ENCODE results near the gene KIF5A. TPM values are rescaled to one million over a fixed set of nuclear protein-coding genes. Genes with fewer than 3 reads are reported as not detected.

KIF5A gene
- total RNA-seq, 1 donor from 2014 or later = under 0.01 TPM

DNA sequence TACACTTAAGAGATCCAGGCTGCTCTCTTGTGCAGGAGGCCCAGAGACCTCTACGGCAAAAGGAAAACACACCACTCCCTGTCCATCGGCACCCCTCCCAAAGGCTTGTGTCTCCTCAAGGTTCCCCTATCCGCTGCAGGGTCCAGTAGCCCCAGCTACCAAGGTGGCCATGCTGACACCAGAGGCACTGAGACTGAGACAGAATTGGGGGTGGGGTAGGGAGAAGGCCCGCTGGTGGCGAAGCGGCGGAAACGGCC, 30.1 kb upstream of the KIF5A start:
- no peak for DNase-seq (ENCODE audit: low read depth in 2 of 2)

DNA sequence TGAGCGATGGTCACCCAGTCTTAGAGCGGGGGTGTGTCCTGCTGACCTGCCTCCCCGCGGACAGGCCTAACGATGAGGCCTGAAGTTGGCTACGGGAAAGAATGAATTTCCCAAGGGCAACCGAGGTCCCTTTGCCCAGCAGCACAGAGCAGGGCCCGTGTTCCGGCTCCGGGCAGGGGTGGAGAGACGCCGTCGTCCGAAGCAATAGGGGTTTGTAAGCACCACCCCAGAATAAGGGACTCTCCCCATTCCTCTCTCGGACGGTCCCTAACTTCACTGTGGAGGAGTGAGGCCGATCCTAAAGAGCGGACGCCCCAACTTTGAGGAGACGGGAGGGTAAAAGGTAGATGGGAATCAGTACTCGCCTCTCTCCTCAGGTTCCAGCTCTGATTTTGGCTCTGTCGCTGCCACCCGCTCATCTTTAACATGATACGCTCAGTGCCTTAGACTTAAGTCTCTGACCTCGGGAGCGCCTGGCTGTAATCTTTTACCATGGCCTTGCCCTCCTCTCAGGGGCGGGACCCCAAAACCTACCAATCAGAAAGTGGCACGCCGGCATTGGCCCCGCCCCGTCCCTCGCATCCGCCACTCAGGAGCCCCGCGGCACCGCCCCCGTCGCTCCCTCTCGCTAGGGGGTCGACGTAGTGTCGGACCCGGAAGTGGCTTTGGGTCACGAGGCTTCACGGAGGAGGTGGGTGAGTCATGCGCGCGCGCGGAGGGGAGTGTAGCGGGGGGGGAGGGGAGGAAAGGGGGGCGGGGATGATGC, 29.6 kb upstream of the KIF5A start, which contains the start of gene DDIT3:
TSS of gene DDIT3 (minus strand) at position 462 of the 766 bp plus-strand sequence. CDS start 3,108 bp downstream, outside the sequence.
- peak; percentile 96 to 99 for DNase-seq (ENCODE audit: low read depth in 2 of 2)

DNA sequence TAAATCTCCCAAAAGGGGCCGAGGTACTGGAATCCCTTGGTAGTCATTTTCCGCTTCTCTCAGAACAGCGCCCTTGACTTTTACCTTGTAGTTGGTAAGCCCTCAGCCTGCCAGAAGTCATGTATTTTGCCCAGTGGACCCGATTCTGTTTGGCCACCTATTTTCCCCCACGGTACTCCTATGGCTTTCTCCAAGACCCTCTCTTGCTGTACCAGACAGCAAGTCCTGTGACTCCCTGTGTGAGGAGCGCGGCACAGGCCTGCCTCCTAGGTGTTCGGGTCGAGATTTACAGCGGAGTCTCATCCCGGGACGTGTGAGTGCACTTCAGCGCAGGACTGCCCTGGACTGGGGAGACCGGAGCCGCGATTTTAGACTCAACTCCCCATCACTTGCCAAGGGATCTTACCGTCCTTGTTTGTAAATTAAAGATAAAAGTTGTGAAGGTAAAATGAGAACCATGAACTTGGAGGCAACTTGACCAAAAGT, 28.3 kb upstream of the KIF5A start:
- DNase-seq (ENCODE audit: low read depth in 2 of 2) = peak in 1 of 2 donors; percentile 61

DNA sequence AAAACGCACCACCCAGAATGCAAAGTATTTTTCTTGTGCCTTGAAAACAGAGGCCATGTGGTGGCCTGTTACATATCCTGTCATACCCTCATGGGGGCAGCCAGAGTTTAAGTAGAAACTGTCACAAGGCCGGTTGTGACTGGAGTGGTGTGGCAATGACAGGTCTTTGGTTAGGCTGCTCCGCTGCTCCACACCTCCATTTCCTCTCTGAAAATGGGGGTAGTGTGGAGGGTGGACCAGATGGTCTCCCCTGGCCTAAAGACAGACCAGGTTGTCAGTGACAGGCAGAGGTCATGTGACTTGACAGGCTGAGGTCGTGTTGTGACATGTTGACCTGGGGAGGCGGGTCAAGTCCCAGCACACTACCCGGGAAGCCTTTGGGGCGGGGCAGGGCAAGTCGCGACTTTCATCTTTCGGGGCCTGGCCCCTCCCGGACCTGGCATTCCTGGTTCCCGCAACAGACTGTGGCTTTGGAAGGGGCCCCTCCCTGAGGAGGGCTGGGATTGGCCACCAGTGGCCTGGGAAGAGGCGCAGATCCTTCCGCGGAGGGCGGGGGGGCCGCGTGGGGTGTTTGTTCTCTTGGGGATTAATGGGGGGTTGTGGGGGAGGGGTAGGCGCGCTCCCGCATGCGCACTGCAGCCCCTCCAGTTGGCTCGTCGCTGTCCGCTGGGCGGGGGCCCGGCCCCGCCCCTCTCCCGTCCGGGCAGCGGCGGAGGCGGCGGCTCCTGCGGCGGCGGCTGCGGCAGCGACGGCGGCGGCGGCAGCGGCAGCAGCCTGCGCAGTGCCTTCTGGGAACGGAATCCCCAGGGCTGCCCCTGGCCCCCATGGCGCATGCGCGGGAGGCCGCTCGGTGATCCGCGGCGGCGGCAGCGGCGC, 27.6 kb upstream of the KIF5A start, which contains the start of gene MBD6:
TSS of gene MBD6 (plus strand) at position 814 of the 876 bp plus-strand sequence. CDS start 1,480 bp downstream, outside the sequence.
- peak; percentile 73 to 94 for DNase-seq (ENCODE audit: low read depth in 2 of 2)

DNA sequence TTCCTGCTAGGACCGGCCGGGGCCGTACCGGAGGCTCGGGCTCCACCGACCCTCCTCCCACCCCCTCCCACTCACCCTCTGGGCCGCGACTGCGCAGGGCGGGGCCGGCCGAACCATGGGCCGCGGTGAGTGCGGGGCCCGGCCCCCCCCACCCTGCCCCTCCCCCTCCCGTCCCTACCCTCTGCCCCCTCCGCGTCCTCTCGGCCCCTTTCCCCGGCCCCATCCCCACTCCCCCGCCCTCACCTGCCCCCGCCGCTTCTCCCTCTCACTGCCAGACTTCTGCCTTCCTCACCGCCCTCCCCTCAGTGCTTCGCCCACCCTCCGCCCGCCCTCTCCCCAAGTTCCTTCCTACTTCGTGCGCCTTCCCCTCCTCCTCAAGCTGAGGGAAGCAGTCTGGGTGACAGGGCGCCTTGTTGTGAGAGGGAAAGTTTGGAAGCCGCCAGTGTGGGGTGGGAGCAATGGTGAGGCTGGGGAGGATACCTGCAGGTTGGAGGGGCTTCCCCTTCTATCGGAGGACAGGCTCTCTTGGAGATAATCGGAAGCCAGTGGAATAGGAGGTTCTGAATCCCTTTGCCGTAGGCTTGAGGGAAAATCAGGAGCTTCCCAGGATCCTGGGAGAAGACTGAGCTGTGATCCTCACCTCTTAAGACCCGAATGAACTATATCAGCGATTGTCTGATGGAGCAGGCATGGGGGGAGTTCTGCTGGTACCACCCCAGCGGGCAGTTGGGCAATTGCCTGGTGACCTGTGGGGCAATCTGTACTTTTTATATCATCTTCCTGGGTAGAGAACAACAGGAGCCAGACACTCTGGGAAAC, 26.7 kb upstream of the KIF5A start:
- peak in 1 of 2 donors; percentile 67 for DNase-seq (ENCODE audit: low read depth in 2 of 2)

DNA sequence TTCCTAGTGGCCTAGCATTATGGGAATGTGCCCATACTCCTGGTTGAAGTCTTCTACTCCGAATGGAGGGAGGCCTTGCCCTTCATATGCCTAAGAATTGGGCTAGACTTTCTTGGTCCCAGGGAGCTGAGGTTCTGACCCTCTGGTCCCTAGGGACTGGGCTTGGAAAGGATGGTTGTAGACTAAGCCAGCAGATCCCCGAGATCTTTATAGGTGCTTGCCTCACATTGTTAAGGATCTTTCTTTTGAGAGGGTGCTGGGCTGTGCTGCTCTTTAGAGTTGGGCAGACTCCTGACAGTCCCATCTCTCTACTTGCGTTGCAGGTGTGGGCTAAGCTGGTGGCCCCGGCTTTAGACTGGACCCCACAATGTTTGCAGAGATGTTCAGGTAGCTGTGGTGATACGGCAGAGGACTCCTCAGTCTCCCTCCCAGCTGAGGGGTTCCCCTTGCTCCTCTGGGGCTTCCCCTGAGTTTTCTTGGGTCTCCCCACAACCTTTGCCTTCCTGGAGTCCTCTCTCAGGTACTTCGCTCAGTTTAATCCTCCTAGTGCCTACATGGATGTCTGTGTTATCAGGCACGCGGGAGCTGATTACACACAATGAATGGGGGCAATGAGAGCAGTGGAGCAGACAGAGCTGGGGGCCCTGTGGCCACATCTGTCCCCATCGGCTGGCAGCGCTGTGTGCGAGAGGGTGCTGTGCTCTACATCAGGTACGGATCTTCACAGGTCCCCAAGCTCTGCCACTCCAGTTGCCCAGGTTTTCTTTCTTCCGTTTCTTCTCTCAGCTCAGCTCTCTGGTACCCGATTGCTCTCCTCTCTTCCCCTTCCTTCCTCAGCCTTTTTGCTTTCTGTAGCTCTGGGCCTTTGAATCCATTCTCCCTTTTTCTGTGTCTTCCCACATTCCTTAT, 25.9 kb upstream of the KIF5A start:
- no peak for DNase-seq (ENCODE audit: low read depth in 2 of 2)

DNA sequence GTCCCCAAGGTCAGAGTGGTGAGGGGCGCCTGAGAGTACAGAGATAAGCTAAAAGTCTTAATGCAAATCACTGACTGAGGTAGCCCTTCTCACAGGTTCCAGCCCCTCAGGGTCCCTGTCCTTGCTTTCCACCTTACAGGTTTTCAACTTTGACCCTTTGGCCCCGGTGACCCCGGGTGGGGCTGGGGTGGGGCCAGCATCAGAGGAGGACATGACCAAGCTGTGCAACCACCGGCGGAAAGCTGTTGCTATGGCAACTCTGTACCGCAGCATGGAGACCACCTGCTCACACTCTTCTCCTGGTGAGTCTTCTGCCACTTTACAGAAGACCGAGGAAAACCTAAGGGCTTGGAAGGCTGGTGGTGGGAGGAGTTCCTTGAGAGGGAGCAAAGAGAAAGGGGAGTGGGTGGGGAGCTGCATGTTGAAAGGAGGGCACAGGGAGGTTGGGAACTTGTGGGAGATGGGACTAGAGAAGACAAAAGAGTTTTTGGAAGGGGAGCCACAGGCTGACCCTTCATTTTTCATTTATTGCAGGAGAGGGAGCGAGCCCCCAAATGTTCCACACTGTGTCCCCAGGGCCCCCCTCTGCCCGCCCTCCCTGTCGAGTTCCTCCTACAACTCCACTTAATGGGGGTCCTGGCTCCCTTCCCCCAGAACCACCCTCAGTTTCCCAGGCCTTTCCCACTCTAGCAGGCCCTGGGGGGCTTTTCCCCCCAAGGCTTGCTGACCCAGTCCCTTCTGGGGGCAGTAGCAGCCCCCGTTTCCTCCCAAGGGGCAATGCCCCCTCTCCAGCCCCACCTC, 24.8 kb upstream of the KIF5A start:
- DNase-seq (ENCODE audit: low read depth in 2 of 2) = no peak

DNA sequence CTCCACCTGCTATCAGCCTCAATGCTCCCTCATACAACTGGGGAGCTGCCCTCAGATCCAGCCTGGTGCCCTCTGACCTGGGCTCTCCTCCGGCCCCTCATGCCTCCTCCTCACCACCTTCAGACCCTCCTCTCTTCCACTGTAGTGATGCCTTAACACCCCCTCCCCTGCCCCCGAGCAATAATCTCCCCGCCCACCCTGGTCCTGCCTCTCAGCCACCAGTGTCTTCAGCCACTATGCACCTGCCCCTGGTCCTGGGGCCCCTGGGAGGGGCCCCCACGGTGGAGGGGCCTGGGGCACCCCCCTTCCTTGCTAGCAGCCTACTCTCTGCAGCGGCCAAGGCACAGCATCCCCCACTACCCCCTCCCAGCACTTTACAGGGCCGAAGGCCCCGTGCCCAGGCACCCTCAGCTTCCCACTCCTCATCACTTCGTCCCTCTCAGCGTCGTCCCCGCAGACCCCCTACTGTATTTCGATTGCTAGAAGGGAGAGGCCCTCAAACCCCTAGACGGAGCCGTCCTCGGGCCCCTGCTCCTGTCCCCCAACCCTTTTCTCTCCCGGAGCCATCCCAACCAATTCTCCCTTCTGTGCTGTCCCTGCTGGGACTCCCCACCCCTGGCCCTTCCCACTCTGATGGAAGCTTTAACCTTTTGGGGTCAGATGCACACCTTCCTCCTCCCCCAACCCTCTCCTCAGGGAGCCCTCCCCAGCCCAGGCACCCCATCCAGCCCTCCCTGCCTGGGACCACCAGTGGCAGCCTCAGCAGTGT, 24.0 kb upstream of the KIF5A start:
- no peak for DNase-seq (ENCODE audit: low read depth in 2 of 2)

DNA sequence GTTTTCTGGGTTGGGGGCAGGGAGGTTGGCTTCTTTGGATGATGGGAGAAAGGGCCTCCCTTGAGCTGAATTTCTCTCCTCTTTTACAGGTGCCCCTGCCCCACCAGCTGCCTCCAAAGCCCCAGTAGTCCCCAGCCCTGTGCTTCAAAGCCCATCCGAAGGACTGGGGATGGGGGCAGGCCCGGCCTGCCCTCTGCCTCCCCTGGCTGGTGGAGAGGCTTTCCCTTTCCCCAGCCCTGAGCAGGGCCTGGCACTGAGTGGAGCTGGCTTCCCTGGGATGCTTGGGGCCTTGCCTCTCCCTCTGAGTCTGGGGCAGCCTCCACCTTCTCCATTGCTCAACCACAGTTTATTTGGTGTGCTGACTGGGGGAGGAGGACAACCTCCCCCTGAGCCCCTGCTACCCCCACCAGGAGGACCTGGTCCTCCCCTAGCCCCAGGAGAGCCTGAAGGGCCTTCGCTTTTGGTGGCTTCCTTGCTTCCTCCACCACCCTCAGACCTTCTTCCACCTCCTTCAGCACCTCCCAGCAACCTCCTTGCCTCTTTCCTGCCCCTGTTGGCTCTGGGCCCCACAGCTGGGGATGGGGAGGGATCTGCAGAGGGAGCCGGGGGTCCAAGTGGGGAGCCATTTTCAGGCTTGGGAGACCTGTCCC, 23.2 kb upstream of the KIF5A start:
- no peak for DNase-seq (ENCODE audit: low read depth in 2 of 2)

DNA sequence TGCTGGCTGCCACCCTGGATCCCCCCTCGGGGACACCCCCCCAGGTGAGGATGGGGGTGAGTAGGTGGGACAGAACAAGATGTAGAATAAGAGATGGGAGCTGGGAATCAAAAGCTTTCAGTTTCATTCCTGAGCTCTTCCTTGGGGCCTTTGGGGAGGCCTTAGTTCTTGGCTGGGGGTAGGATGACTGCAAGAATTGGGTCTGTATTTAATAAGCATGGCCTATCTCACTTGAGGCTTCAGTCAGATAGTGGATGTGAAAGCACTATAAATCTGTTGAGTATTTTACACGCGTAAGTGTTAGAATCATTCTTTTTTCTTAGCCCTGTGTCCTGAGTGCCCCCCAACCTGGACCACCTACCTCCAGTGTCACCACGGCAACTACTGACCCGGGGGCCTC, 22.7 kb upstream of the KIF5A start:
- DNase-seq (ENCODE audit: low read depth in 2 of 2) = no peak

DNA sequence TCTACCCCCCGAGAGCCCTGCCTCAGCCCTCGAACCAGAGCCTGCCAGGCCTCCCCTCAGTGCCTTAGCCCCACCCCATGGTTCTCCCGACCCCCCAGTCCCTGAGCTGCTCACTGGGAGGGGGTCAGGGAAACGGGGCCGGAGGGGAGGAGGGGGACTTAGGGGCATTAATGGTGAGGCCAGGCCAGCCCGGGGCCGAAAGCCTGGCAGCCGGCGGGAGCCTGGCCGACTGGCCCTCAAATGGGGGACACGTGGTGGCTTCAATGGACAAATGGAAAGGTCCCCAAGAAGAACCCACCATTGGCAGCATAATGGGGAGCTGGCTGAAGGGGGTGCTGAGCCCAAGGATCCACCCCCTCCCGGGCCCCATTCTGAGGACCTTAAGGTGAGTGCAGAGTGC, 21.7 kb upstream of the KIF5A start:
- DNase-seq (ENCODE audit: low read depth in 2 of 2) = no peak

DNA sequence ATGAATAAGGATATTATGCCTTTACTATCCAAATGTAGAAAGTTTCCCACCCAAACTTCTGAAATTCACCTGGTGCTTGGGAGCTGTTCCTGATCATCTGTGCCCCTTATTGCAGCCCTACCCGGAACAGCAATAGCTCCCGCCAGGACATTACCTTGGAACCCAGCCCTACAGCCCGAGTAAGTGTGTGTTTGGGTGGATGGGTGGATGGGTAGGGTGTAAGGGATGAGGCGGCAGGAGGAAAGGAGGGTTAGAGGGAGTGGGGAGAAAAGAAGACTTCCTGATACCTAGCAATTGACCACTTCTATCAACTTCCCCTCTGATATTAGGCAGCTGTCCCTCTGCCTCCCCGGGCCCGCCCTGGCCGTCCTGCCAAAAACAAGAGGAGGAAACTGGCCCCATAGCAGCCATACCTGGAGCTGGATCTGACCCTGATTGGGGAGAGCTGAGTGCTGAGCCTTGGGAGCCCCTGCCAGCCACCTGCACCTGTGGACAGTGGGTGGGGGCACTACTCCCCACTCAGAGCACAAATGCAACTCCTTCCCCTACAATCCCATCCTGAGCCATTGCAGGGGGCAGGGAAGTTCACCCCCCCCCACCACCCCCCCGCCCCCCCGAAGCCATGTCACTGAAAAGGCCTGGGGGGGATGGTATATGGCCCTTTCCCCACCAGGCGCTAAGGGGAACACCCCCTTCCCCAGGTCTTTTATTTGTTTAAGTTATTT, 20.9 kb upstream of the KIF5A start:
- DNase-seq (ENCODE audit: low read depth in 2 of 2) = no peak

DNA sequence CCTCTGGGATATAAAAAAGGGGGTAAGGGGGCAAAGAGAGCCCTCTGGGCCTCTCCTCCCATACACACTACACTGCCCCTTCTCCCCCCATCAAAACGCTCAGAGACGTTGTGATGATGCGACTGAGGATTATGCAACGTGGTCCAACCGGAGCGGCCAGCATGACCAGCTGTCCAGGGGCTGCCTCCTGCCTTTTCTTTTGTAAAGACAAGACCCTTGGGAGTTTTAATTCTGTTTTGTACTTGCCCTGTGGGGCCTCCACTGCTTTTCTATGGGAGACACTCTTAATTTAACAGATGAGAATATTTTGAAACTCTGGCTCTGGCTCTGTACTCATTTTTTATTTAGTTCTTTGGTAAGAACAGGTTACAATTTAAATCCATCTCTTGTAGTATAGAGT, 20.0 kb upstream of the KIF5A start:
- no peak for DNase-seq (ENCODE audit: low read depth in 2 of 2)

DNA sequence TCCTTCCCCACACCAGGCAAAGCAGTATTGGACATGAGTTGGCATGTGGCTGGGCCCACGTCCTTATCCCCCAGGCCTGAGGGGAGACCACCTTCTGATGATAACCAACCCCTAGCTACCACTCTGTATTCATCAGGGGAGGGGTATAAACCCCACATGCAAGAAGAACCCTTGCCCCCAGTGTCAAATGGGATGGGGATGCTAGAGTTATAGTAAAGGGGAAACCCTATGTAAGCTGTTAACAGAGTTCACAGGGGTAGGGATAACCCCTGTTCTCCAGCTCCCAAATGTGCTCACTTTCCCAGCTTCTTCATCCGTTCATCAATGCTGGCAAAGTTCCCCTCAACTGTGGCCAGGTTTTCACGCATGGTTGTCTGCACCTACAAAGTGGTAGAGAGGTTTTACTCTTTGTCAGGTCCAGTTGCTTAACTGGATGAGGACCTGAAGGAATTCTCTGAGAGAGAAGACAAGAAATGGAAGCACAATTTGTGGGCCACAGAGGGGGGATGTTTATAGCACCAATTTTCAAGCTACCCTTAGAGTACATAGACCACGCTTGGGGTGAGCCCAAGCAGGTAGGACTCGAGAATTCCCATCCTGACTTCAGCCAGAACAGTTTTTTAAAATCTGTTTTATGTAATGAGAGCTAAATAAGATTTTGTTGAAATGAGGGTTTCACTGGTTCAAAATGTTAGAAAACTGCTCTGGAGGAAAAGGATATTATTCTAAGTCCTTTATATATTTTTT, 19.3 kb upstream of the KIF5A start:
- DNase-seq (ENCODE audit: low read depth in 2 of 2) = no peak

DNA sequence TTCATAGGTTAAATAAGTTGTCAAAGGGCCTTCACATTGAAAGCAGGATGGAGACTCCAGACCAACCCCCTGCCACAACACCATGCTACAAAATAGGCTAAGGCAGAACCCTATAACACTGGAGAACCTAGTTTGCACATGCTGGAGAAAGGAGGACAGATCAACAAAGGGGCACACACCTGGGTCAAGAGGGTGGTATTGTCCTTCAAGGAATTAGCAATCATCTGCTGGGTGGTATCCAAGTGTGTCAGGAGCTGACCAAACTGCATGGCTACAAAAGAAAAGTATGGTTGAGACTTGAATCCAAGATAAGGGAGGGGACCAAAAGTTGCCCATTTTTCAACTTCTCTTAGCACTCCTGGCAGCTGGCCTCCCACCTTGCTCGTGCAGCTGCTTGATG, 18.0 kb upstream of the KIF5A start:
- DNase-seq (ENCODE audit: low read depth in 2 of 2) = no peak

DNA sequence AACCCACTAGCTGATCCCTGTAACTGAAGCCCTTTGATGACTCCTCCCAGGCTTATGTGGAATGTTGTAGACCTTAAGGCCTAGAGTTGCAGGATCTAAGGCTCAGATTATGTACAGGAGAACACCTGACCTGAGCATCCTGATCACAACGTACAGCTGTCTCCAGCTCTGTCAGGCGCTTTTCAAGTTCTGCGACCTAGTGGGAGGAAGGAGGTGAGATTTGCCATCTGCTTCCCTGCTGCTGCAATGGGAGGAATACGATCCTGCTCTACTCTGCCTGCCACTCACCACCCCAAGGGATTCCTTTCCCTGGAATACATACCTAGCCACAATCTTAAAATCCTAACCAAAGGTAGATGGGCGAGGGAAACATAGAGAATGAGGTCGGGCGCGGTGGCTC, 16.7 kb upstream of the KIF5A start:
- no peak for DNase-seq (ENCODE audit: low read depth in 2 of 2)

DNA sequence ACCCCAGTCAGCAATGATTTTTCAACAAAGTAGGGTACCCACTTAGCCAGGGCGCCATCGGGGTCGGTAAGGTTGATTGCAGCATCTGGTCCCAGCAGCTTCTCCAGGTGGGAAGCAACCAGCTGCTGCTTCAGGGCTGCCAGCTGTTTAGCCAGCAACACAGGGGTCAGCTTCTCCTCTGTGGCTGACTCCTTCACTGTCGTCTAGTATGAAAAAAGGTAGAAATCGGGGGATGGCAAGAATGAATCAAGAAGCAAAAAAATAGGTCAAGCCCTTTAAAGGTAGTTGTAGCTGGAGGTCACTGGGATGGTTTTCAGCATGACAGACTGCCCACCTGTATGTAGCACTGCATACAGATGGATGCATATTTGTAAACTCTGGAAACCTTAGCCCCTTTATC, 15.6 kb upstream of the KIF5A start:
- no peak for DNase-seq (ENCODE audit: low read depth in 2 of 2)

Measured in dermis microvascular lymphatic vessel endothelial cell (primary cell).